Activated naive CD8-positive, alpha-beta T cell treated with anti-CD3 and anti-CD28 coated beads, Interleukin-2, amount 10 ng/mL, durations not matched to agents 7 days and 5 days (primary cell): Measurements from ENCODE around the gene RAB5A. TPM values are rescaled to one million over a fixed set of nuclear protein-coding genes. Genes with fewer than 3 reads are reported as not detected.
"Not testable (repeated sequence)": the region's sequence is repeated elsewhere in the genome, so short reads cannot be mapped to it uniquely, and the experiment has no call there.

Source experiments
- ATAC-seq: fragments of 150-1000 bp; cut with Tn5 transposase; one replicate; pipeline ENCODE4 v1.10.0; 2021; ENCODE audit warnings: low read depth, moderate library complexity
- POLR2A ChIA-PET: fragments of 350-600 bp; sonication (Branson Sonifier 250); formaldehyde crosslinking; loops from one replicate; lab custom pipeline; 2021; ENCODE audit warnings: antibody characterized with exemption; lab: Charles Lee
- DNase-seq: peaks from one replicate; pipeline ENCODE4 v3.0.0; 2021
- H3K27ac Mint-ChIP-seq: one replicate; pipeline ENCODE4 v1.8.0; 2022; ENCODE audit warnings: mild to moderate bottlenecking, mixed read lengths
- H3K27me3 Mint-ChIP-seq: one replicate; pipeline ENCODE4 v1.8.0; 2022; ENCODE audit warnings: mild to moderate bottlenecking, moderate library complexity, mixed read lengths
- H3K36me3 Mint-ChIP-seq: one replicate; pipeline ENCODE4 v1.8.0; 2021; ENCODE audit warnings: mild to moderate bottlenecking, mixed read lengths
- H3K4me1 Mint-ChIP-seq: one replicate; pipeline ENCODE4 v1.8.0; 2021; ENCODE audit warnings: mixed read lengths
- H3K4me3 Mint-ChIP-seq: one replicate; pipeline ENCODE4 v1.8.0; 2022; ENCODE audit warnings: mild to moderate bottlenecking, moderate library complexity, mixed read lengths
- H3K9me3 Mint-ChIP-seq: one replicate; pipeline ENCODE4 v1.8.0; 2021; ENCODE audit warnings: mixed read lengths
- total RNA-seq, 2 experiments: library from RNA; stranded (reverse); gene quantifications; one replicate each; pipeline ENCODE4 v1.2.3, GENCODE V29; 2021

RAB5A gene
- total RNA-seq, 2 experiments from 2014 or later: 62.1 to 63.6 TPM

DNA sequence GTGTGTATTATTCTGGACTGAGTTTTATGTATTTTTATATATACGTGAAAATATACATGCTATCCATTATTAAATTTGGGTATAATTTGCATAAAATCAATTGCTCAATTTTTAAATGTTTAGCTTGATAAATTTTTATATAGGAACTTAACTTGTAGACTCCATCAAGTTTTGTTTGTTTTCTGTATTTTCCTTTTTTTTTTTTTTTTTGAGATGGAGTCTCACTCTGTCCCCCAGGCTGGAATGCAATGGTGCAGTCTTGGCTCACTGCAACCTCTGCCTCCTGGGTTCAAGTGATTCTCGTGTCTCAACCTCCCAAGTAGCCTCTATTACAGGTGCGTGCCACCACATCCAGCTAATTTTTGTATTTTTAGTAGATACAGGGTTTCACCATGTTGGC is 69.2 kb downstream of the RAB5A start:
- ATAC-seq, H3K27ac Mint-ChIP-seq, H3K4me1 Mint-ChIP-seq, H3K9me3 Mint-ChIP-seq, POLR2A ChIA-PET, DNase-seq, H3K27me3 Mint-ChIP-seq, H3K36me3 Mint-ChIP-seq, H3K4me3 Mint-ChIP-seq: not testable (repeated sequence)

DNA sequence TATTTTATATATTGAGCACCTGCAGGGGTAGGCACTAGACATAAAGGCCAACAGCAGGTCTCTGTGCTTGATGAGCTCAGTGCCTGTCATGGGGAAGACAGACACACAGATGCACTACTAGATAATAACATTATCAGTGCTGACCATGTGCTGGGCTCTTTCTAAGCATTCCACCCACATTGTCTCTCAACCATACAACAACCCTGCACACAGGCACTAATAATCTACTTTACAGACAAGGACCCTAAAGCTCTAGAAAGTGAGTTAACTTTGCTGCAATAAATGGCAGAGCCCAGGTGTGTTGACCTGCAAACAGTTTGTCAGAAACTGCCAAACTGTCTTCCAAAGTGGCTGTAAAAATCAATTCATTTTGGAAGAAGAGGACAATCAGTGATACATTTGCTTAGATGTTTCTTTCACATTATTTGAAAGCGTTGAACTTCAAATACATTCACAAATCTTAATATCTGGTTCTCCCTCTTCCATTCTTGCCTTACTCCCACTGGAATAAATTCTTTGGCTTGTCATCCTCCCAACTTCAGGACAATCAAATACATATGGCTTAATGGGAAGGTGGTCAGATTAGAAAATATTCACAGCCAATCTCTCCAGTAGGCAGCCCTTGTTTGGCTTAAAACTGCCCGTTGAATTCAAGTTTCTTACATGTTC is 76.2 kb downstream of the RAB5A start:
- Mint-ChIP-seq H3K27me3 (no peaks in the 10 kb centered on the region), H3K4me3 (no peak overlapping the region), H3K9me3 (no peaks in the 10 kb centered on the region), H3K36me3 (no peaks in the 10 kb centered on the region), H3K27ac (no peak overlapping the region), H3K4me1 (peaks cover 6% of the 10 kb centered on the region)
- ATAC-seq (no peak), DNase-seq (no peak)
- POLR2A ChIA-PET: no interaction called here

- Mint-ChIP-seq H3K27ac (no peak overlapping the region), H3K4me1 (peaks cover 6% of the 10 kb centered on the region)
Measured at GRCh38 chr3:20023623-20024405, 76.9 kb downstream of the RAB5A start.

DNA sequence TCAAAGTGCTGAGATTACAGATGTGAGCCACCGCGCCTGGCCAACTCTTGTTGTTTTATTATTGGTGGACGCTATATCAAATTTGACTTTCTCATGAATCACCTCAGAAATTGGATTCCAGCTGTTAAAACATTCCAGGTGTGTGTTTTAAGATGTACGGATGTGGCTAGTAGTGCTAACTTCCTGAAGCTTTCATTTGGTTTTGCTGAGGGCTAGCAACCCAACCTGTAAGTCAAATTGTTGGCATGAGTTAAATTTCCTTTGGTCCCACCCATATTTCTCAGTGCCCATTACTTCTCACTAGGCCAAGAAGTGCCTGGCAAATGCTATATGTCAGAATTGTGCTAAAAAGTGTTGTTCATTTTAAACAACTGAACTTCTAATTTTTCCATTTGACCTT is 80.2 kb downstream of the RAB5A start:
- POLR2A ChIA-PET: no interaction called here
- H3K4me1 Mint-ChIP-seq: peaks cover 6% of the 10 kb centered on the region
- H3K9me3 Mint-ChIP-seq: no peaks in the 10 kb centered on the region
- DNase-seq: no peak
- no peaks in the 10 kb centered on the region for H3K36me3 Mint-ChIP-seq
- H3K27me3 Mint-ChIP-seq: no peaks in the 10 kb centered on the region
- no peak overlapping the region for H3K27ac Mint-ChIP-seq
- ATAC-seq: no peak
- H3K4me3 Mint-ChIP-seq: no peak overlapping the region

More at GRCh38 chr3:20023623-20024405, 76.9 kb downstream of the RAB5A start:
- POLR2A ChIA-PET: no interaction called here
- ATAC-seq (no peak), DNase-seq (no peak)
- Mint-ChIP-seq H3K36me3 (no peaks in the 10 kb centered on the region), H3K4me3 (no peak overlapping the region), H3K27me3 (no peaks in the 10 kb centered on the region), H3K9me3 (no peaks in the 10 kb centered on the region)

- no peaks in the 10 kb centered on the region for H3K9me3 Mint-ChIP-seq
- H3K36me3 Mint-ChIP-seq: no peaks in the 10 kb centered on the region
- no peak overlapping the region for H3K4me3 Mint-ChIP-seq
- DNase-seq: no peak
- H3K27me3 Mint-ChIP-seq: no peaks in the 10 kb centered on the region
- POLR2A ChIA-PET: no interaction called here
- no peak overlapping the region for H3K27ac Mint-ChIP-seq
- no peak for ATAC-seq
- peaks cover 3% of the 10 kb centered on the region for H3K4me1 Mint-ChIP-seq
Measured at GRCh38 chr3:20028905-20029331, 82.0 kb downstream of the RAB5A start.

DNA sequence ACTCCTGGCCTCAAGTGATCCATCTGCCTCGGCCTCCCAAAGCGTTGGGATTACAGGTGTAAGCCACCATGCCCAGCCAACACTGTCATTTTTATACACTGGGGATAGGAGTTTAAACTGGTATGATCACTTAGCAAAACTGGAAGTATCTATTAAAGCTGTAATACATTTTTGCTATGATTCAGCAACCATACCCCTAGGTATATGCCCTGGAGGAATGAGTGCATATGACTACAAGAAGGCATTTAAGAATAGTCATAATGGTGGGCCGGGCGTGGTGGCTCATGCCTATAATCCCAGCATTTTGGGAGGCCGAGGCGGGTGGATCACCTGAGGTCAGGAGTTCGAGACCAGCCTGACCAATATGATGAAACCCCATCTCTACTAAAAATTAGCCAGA is 85.0 kb downstream of the RAB5A start:
- ATAC-seq, H3K36me3 Mint-ChIP-seq, POLR2A ChIA-PET, H3K9me3 Mint-ChIP-seq, DNase-seq, H3K27me3 Mint-ChIP-seq, H3K4me3 Mint-ChIP-seq, H3K4me1 Mint-ChIP-seq, H3K27ac Mint-ChIP-seq: not testable (repeated sequence)

Other genes with a start within 250 kb of the RAB5A start
- under 1 TPM in 1 of 2 experiments, not detected in 1; 0.17 TPM for gene EFHB, start 12.9 kb upstream of the RAB5A start, total RNA-seq
- not detected for gene PP2D1, start 65.2 kb downstream of the RAB5A start, total RNA-seq
- 100 to 1,000 TPM in 1 of 2 experiments, 10 to 100 TPM in 1; 97.8 to 108 TPM for gene KAT2B, start 93.3 kb downstream of the RAB5A start, total RNA-seq
- 10 to 100 TPM; 28.8 to 34.5 TPM for gene SGO1, start 239.1 kb downstream of the RAB5A start, total RNA-seq